B cell (primary cell): Measurements from ENCODE around the gene GTF3C5. TPM values are rescaled to one million over a fixed set of nuclear protein-coding genes. Genes with fewer than 3 reads are reported as not detected.

ENCODE experiments used
- ATAC-seq: fragments of 200-7000 bp; cut with Tn5 transposase; one replicate; pipeline ENCODE4 v1.10.0; 2021; ENCODE audit warnings: low read depth, mild to moderate bottlenecking, moderate number of reproducible peaks, moderate library complexity
- CTCF ChIA-PET: fragments of 350-600 bp; sonication (Branson Sonifier 250); formaldehyde crosslinking; loops from one replicate; lab custom pipeline; 2021; ENCODE audit warnings: antibody characterized with exemption, inconsistent platforms; lab: Charles Lee
- POLR2A ChIA-PET: fragments of 350-600 bp; sonication (Branson Sonifier 250); formaldehyde crosslinking; loops from one replicate; lab custom pipeline; 2021; ENCODE audit warnings: antibody characterized with exemption; lab: Charles Lee
- DNase-seq: peaks from one replicate; pipeline ENCODE4 v3.0.0; 2013
- H2AFZ ChIP-seq: 2 replicates; pipeline ENCODE4 v1.6.1; 2012; ENCODE audit warnings: mild to moderate bottlenecking, low read depth, low read length; ENCODE audit not compliant: insufficient read depth, poor library complexity, severe bottlenecking
- H3K27ac ChIP-seq, 2 donors: 1 replicate in 1 of 2; 2 replicates in 1 of 2; pipeline ENCODE4 v1.5.1; 2012 to 2013; ENCODE audit warnings: low read length in 2 of 2, mild to moderate bottlenecking in 2 of 2, moderate library complexity in 1 of 2
- H3K27me3 ChIP-seq, 4 experiments: fragments of 200-600 bp in 1 of 4; sonication (generic) in 1 of 4; replicated peaks in 1 of 4; 1 replicate in 2 of 4; 2 replicates in 2 of 4; pipeline versions ENCODE4 v1.6.1 to v1.7.0; 2013 to 2016; ENCODE audit warnings: low read length in 3 of 4, mild to moderate bottlenecking in 2 of 4, mixed read lengths in 1 of 4, moderate library complexity in 1 of 4; ENCODE audit not compliant: insufficient read depth in 4 of 4, control insufficient read depth in 3 of 4; ENCODE audit errors: control extremely low read depth in 1 of 4
- H3K36me3 ChIP-seq, 2 experiments: replicated peaks in 1 of 2; 1 replicate in 1 of 2; 2 replicates in 1 of 2; pipeline versions ENCODE4 v1.6.1 to v1.7.1; 2013; ENCODE audit warnings: low read length in 1 of 2; ENCODE audit not compliant: insufficient read depth in 2 of 2, control insufficient read depth in 1 of 2; ENCODE audit errors: control extremely low read depth in 1 of 2, extremely low read depth in 1 of 2
- H3K4me1 ChIP-seq, 2 donors: fragments of 200-600 bp in 1 of 2; sonication (generic) in 1 of 2; 1 replicate in 1 of 2; 2 replicates in 1 of 2; pipeline versions ENCODE4 v1.5.1 to v1.6.1; 2013 to 2017; ENCODE audit warnings: low read length in 2 of 2; ENCODE audit not compliant: control insufficient read depth in 2 of 2, insufficient read depth in 2 of 2
- H3K4me2 ChIP-seq: replicated peaks from 2 replicates; pipeline ENCODE3; 2012; ENCODE audit warnings: mild to moderate bottlenecking, low read depth, low read length; ENCODE audit not compliant: poor library complexity, severe bottlenecking
- H3K4me3 ChIP-seq, 5 experiments: fragments of 200-600 bp in 1 of 5; sonication (generic) in 1 of 5; 1 replicate in 3 of 5; 2 replicates in 2 of 5; pipeline versions ENCODE4 v1.5.1 to v1.7.0; 2011 to 2016; ENCODE audit warnings: low read length in 4 of 5, mild to moderate bottlenecking in 4 of 5, low read depth in 2 of 5, control low read depth in 1 of 5, moderate library complexity in 1 of 5; ENCODE audit not compliant: insufficient read depth in 1 of 5; ENCODE audit errors: control extremely low read depth in 1 of 5, extremely low read depth in 1 of 5
- H3K79me2 ChIP-seq: fragments of 200-600 bp; sonication (generic); one replicate; pipeline ENCODE4 v1.6.0; 2016; ENCODE audit warnings: low read length; ENCODE audit not compliant: control insufficient read depth, insufficient read depth
- H3K9ac ChIP-seq: fragments of 200-600 bp; sonication (generic); 2 replicates; pipeline ENCODE4 v1.6.1; 2017; ENCODE audit warnings: mild to moderate bottlenecking, low read length, moderate library complexity
- H3K9me3 ChIP-seq, 3 donors: one replicate each; pipeline versions ENCODE4 v1.6.1 to v1.7.1; 2013; ENCODE audit warnings: low read length in 2 of 3; ENCODE audit not compliant: control insufficient read depth in 2 of 3, insufficient read depth in 1 of 3; ENCODE audit errors: control extremely low read depth in 1 of 3
- H4K20me1 ChIP-seq: 2 replicates; pipeline ENCODE4 v1.6.0; 2012; ENCODE audit warnings: mild to moderate bottlenecking, low read length; ENCODE audit not compliant: insufficient read depth, control insufficient read depth, poor library complexity, severe bottlenecking
- H3K27ac Mint-ChIP-seq: one replicate; pipeline ENCODE4 v1.8.0; 2021; ENCODE audit warnings: mixed read lengths
- H3K27me3 Mint-ChIP-seq: one replicate; pipeline ENCODE4 v1.8.0; 2021; ENCODE audit warnings: mixed read lengths
- H3K4me1 Mint-ChIP-seq: one replicate; pipeline ENCODE4 v1.8.0; 2021; ENCODE audit warnings: mixed read lengths
- H3K4me3 Mint-ChIP-seq: one replicate; pipeline ENCODE4 v1.8.0; 2021; ENCODE audit warnings: mixed read lengths
- H3K9me3 Mint-ChIP-seq: one replicate; pipeline ENCODE4 v1.8.0; 2022; ENCODE audit warnings: mixed read lengths; ENCODE audit not compliant: insufficient read depth
- EZH2 ChIP-seq: IDR thresholded peaks from 2 replicates; pipeline ENCODE4 v1.6.1; 2012; ENCODE audit warnings: borderline replicate concordance, low read depth, mild to moderate bottlenecking, moderate library complexity, low read length; ENCODE audit not compliant: insufficient read depth, poor library complexity, severe bottlenecking
- WGBS: methylation state at CpG from one replicate; pipeline ENCODE4 v1.1.5; 2013; ENCODE audit warnings: missing lambda C conversion rate; ENCODE audit not compliant: insufficient coverage; 5-methylcytosine and 5-hydroxymethylcytosine counted together
- intact Hi-C: fragments of 100-400 bp; cut with micrococcal nuclease; formaldehyde crosslinking; loops from one replicate; pipeline ENCODE4 v1.10.0; 2022
- polyA plus RNA-seq: library from polyadenylated mRNA; depleted of rRNA; stranded (reverse); fragments of >200 nt; gene quantifications from 2 replicates; pipeline ENCODE4 v1.2.3, GENCODE V29; 2012
- total RNA-seq, 2 donors: library from RNA; stranded (reverse); fragments of 120-200 nt in 1 of 2; gene quantifications; 1 replicate in 1 of 2; 2 replicates in 1 of 2; pipeline versions ENCODE4 v1.2.3 to v1.2.4, GENCODE V29; 2013 to 2022
- TF ChIP-seq, protein P1 (sequence below): fragments of 200-600 bp; IDR thresholded peaks from one replicate; pipeline ENCODE4 v1.8.0; 2022; ENCODE audit warnings: antibody characterized with exemption, mild to moderate bottlenecking

Gene GTF3C5
- total and polyA plus RNA-seq, 2 donors (not counting 1 experiment from before 2014, with no cell fraction given): 80.5 to 91.2 TPM

DNA sequence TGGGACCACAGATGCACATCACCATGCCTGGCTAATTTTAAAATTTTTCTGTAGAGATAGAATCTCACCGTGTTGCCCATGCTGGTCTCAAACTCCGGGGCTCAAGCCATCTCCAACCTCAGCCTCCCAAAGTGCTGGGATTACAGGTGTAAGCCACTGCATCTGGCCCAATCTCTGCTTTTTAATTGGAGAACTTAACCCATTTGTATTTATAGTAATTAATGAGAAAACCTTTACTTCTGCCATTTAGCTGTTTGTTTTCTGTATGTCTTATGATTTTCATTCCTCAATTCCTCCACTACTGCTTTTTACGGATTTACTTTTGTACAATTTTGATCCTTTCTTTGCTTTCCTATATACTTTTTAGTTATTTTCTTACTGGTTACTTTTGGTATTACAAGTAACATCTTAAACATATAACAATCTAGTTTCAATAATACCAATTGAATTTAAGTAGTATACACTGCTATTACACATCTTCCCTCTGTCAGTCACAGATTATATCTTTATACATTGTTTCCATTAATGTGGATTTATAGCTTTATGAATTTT is 64.1 kb downstream of the GTF3C5 start:
- H3K4me1 ChIP-seq: no peaks in the 10 kb centered on the region
- DNase-seq (no peak), ATAC-seq (no peak)
- H3K9me3 Mint-ChIP-seq: peaks cover 11% of the 10 kb centered on the region
- H2AFZ ChIP-seq: no peak overlapping the region
- no peak overlapping the region for H3K4me3 ChIP-seq
- peaks cover 1 to 14% (median 7%) of the 10 kb centered on the region in 3 donors for H3K9me3 ChIP-seq
- H3K4me2 ChIP-seq: no peak overlapping the region
- no peaks in the 10 kb centered on the region for H3K79me2 ChIP-seq
- POLR2A ChIA-PET: no interaction called here
- TF ChIP-seq, protein P1, sequence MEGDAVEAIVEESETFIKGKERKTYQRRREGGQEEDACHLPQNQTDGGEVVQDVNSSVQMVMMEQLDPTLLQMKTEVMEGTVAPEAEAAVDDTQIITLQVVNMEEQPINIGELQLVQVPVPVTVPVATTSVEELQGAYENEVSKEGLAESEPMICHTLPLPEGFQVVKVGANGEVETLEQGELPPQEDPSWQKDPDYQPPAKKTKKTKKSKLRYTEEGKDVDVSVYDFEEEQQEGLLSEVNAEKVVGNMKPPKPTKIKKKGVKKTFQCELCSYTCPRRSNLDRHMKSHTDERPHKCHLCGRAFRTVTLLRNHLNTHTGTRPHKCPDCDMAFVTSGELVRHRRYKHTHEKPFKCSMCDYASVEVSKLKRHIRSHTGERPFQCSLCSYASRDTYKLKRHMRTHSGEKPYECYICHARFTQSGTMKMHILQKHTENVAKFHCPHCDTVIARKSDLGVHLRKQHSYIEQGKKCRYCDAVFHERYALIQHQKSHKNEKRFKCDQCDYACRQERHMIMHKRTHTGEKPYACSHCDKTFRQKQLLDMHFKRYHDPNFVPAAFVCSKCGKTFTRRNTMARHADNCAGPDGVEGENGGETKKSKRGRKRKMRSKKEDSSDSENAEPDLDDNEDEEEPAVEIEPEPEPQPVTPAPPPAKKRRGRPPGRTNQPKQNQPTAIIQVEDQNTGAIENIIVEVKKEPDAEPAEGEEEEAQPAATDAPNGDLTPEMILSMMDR: no peak
- TF ChIP-seq EZH2: no peak
- intact Hi-C loops: no loop called here
- no CpG with 5 or more reads among the region's 3 CpGs for WGBS
- H3K4me1 Mint-ChIP-seq: no peaks in the 10 kb centered on the region
- H3K27ac Mint-ChIP-seq: no peak overlapping the region
- CTCF ChIA-PET: interaction anchor here (0.6 to 26.5 kb wide), 6 partner anchors 13 to 314 kb away, joined by 3 to 599 read pairs (median 4); no protein-coding TSS in a partner anchor
- no peak overlapping the region for H3K4me3 Mint-ChIP-seq
- no peaks in the 10 kb centered on the region for H3K27me3 ChIP-seq
- H3K27me3 Mint-ChIP-seq: no peaks in the 10 kb centered on the region
- no peak overlapping the region for H3K9ac ChIP-seq
- H3K36me3 ChIP-seq: peaks cover 0 to 26% of the 10 kb centered on the region in 2 experiments
- no peaks in the 10 kb centered on the region for H4K20me1 ChIP-seq
- no peak overlapping the region for H3K27ac ChIP-seq

DNA sequence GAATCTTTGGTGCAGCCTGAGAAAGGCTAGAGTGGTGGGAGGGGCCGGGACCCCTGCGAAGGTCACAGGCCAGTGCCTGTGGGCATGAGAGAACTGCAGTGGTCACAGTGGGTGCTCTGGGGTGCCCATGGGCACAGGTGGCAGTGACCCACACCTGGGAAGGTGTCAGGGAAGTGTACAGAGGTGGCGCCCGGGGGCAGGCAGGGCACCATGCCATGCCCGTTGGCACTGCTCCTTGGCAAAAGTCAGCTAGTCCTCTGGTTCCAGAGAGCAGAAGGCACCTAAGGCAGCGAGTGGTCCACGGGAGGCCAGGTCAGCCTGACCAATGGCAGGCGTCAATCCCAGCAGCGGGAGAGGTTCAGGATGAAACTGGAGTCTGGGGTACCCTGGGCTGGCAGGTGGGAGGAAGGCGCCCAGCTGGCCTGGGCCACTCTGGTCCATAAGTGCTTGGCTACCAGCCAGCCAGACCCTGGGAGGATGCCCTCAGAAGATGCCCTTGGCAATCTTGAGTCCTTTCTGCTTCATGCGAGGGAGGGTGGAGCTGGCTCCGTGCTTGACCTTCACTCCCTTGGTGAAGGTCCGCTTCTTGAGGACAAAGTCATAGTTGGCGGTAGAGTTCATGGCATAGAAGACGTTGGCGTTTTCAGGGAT is 67.4 kb downstream of the GTF3C5 start:
- peaks cover 1 to 14% (median 7%) of the 10 kb centered on the region in 3 donors for H3K9me3 ChIP-seq
- WGBS: 92% methylated on average over 16 of the region's 16 CpGs
- no peaks in the 10 kb centered on the region for H3K4me1 ChIP-seq
- H2AFZ ChIP-seq: no peak overlapping the region
- TF ChIP-seq EZH2: no peak
- TF ChIP-seq, protein P1: no peak
- DNase-seq (no peak), ATAC-seq (no peak)
- H4K20me1 ChIP-seq: no peaks in the 10 kb centered on the region
- no peak overlapping the region for H3K4me2 ChIP-seq
- H3K9ac ChIP-seq: no peak overlapping the region
- H3K79me2 ChIP-seq: no peaks in the 10 kb centered on the region
- H3K27me3 ChIP-seq: no peaks in the 10 kb centered on the region
- H3K27ac ChIP-seq: no peak overlapping the region
- H3K4me3 ChIP-seq: no peak overlapping the region
- H3K4me1 Mint-ChIP-seq: no peaks in the 10 kb centered on the region
- no peaks in the 10 kb centered on the region for H3K27me3 Mint-ChIP-seq
- POLR2A ChIA-PET: no interaction called here
- H3K4me3 Mint-ChIP-seq: no peak overlapping the region
- peaks cover 11% of the 10 kb centered on the region for H3K9me3 Mint-ChIP-seq
- H3K27ac Mint-ChIP-seq: no peak overlapping the region
- CTCF ChIA-PET: interaction anchor here (2.8 to 26.5 kb wide), 2 partner anchors 50 to 88 kb away, joined by 9 to 599 read pairs; no protein-coding TSS in a partner anchor
- H3K36me3 ChIP-seq: peaks cover 0 to 57% of the 10 kb centered on the region in 2 experiments
- intact Hi-C loops: no loop called here
